ENCODE measurements around the gene HIGD1B.
A peak's percentile ranks its signal among the peaks of the same experiment; 100 is the strongest.

The HIGD1B gene

GRCh38 chr17:44865231-44865660, 17.6 kb downstream of the HIGD1B start:
- Histone ChIP-seq H4K8ac (ENCODE audit: low read depth, low read length) (no peak overlapping the region), H3K18ac (ENCODE audit: low read length) (no peak overlapping the region), H3K4me1 (ENCODE audit: control insufficient read depth in 2 of 2, insufficient read depth in 1 of 2, low read depth in 1 of 2, low read length in 2 of 2) (no peaks in the 10 kb centered on the region), H3K27me3 (ENCODE audit: control insufficient read depth in 3 of 3, insufficient read depth in 3 of 3, low read depth in 1 of 3, low read length in 3 of 3) (no peaks in the 10 kb centered on the region), H4K91ac (ENCODE audit: low read depth, low read length, poor library complexity) (no peak overlapping the region), H3K4me3 (ENCODE audit: low read length in 2 of 2) (no peak overlapping the region), H2AFZ (ENCODE audit: low read length) (no peak overlapping the region), H3K14ac (ENCODE audit: low read length) (no peak overlapping the region), H2BK12ac (ENCODE audit: low read length) (no peak overlapping the region), H3K4ac (ENCODE audit: low read length) (no peak overlapping the region), H3K23ac (ENCODE audit: low read depth, low read length, poor library complexity) (no peak overlapping the region), H3K27ac (replicated peaks; ENCODE audit: low read length) (no peak overlapping the region), H2BK120ac (ENCODE audit: low read depth, low read length) (no peak overlapping the region), H3K9me3 (replicated peaks in 1 of 2; ENCODE audit: control insufficient read depth in 2 of 2, insufficient read depth in 1 of 2, low read depth in 1 of 2, low read length in 2 of 2) (no peaks in the 10 kb centered on the region), H2BK5ac (ENCODE audit: low read length) (no peak overlapping the region), H2AK5ac (ENCODE audit: low read depth, low read length) (no peak overlapping the region), H3K4me2 (ENCODE audit: insufficient read depth, low read length, poor library complexity, severe bottlenecking) (no peak overlapping the region), H2BK15ac (ENCODE audit: low read length) (no peak overlapping the region), H3K36me3 (replicated peaks in 1 of 2; ENCODE audit: control insufficient read depth in 2 of 2, insufficient read depth in 2 of 2, low read length in 2 of 2) (peaks cover 44 to 96% of the 10 kb centered on the region in 2 donors), H3K79me1 (ENCODE audit: low read depth, low read length) (no peaks in the 10 kb centered on the region), H3K9ac (ENCODE audit: low read depth, low read length, poor library complexity) (no peak overlapping the region)
- no CpG with 5 or more reads among the region's 1 CpG for WGBS, 2 donors (ENCODE audit: extremely low coverage in 2 of 2, insufficient read length in 2 of 2, insufficient replicate concordance in 1 of 2)
- DNase-seq (ENCODE audit: low spot score) = peak; percentile 70

- Histone ChIP-seq H3K9me3 (replicated peaks in 1 of 2; ENCODE audit: control insufficient read depth in 2 of 2, insufficient read depth in 1 of 2, low read depth in 1 of 2, low read length in 2 of 2) (no peaks in the 10 kb centered on the region), H2BK12ac (ENCODE audit: low read length) (no peak overlapping the region), H4K91ac (ENCODE audit: low read depth, low read length, poor library complexity) (no peak overlapping the region), H4K8ac (ENCODE audit: low read depth, low read length) (no peak overlapping the region), H2BK5ac (ENCODE audit: low read length) (no peak overlapping the region), H2AK5ac (ENCODE audit: low read depth, low read length) (no peak overlapping the region), H3K18ac (ENCODE audit: low read length) (no peak overlapping the region), H3K4me2 (ENCODE audit: insufficient read depth, low read length, poor library complexity, severe bottlenecking) (no peak overlapping the region), H3K27me3 (ENCODE audit: control insufficient read depth in 3 of 3, insufficient read depth in 3 of 3, low read depth in 1 of 3, low read length in 3 of 3) (no peaks in the 10 kb centered on the region), H2BK120ac (ENCODE audit: low read depth, low read length) (no peak overlapping the region), H3K4me1 (ENCODE audit: control insufficient read depth in 2 of 2, insufficient read depth in 1 of 2, low read depth in 1 of 2, low read length in 2 of 2) (no peaks in the 10 kb centered on the region), H3K4me3 (ENCODE audit: low read length in 2 of 2) (no peak overlapping the region), H2AFZ (ENCODE audit: low read length) (no peak overlapping the region), H3K27ac (replicated peaks; ENCODE audit: low read length) (no peak overlapping the region), H3K4ac (ENCODE audit: low read length) (no peak overlapping the region), H3K79me1 (ENCODE audit: low read depth, low read length) (no peaks in the 10 kb centered on the region), H3K23ac (ENCODE audit: low read depth, low read length, poor library complexity) (no peak overlapping the region), H3K9ac (ENCODE audit: low read depth, low read length, poor library complexity) (no peak overlapping the region), H3K36me3 (replicated peaks in 1 of 2; ENCODE audit: control insufficient read depth in 2 of 2, insufficient read depth in 2 of 2, low read length in 2 of 2) (peaks cover 40 to 94% of the 10 kb centered on the region in 2 donors), H2BK15ac (ENCODE audit: low read length) (no peak overlapping the region), H3K14ac (ENCODE audit: low read length) (no peak overlapping the region)
- no peak for DNase-seq (ENCODE audit: low spot score)
- no CpG with 5 or more reads among the region's 6 CpGs for WGBS, 2 donors (ENCODE audit: extremely low coverage in 2 of 2, insufficient read length in 2 of 2, insufficient replicate concordance in 1 of 2)
These were observed 18.2 kb downstream of the HIGD1B start for GRCh38 chr17:44865931-44866330.

DNA sequence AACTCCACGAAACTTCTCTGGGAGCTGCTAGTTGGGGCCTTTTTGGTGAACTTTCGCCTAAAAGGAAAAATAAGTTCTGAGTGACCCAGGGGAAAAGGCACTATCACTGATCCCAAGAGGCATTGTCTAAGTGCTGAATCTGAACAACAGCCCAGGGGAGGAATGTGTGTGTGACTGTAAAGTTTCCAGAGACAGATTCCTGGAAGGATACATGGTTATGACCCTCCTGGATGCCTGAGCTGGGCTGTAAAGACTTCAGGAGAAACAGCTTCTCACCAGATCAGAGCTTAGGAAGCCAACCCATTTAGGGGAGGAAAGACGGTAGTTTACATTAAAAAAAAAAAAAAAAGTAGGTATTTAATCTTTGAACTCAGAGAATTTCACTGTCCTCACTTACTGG, 20.2 kb downstream of the HIGD1B start:
- Histone ChIP-seq H3K4me3 (ENCODE audit: low read length in 2 of 2) (no peak overlapping the region), H3K23ac (ENCODE audit: low read depth, low read length, poor library complexity) (no peak overlapping the region), H2BK120ac (ENCODE audit: low read depth, low read length) (no peak overlapping the region), H3K27me3 (ENCODE audit: control insufficient read depth in 3 of 3, insufficient read depth in 3 of 3, low read depth in 1 of 3, low read length in 3 of 3) (no peaks in the 10 kb centered on the region), H2AK5ac (ENCODE audit: low read depth, low read length) (no peak overlapping the region), H4K91ac (ENCODE audit: low read depth, low read length, poor library complexity) (no peak overlapping the region), H4K8ac (ENCODE audit: low read depth, low read length) (no peak overlapping the region), H3K4ac (ENCODE audit: low read length) (no peak overlapping the region), H2BK15ac (ENCODE audit: low read length) (no peak overlapping the region), H3K9ac (ENCODE audit: low read depth, low read length, poor library complexity) (no peak overlapping the region), H3K27ac (replicated peaks; ENCODE audit: low read length) (no peak overlapping the region), H3K36me3 (replicated peaks in 1 of 2; ENCODE audit: control insufficient read depth in 2 of 2, insufficient read depth in 2 of 2, low read length in 2 of 2) (peaks cover 42 to 96% of the 10 kb centered on the region in 2 donors), H3K18ac (ENCODE audit: low read length) (no peak overlapping the region), H3K4me1 (ENCODE audit: control insufficient read depth in 2 of 2, insufficient read depth in 1 of 2, low read depth in 1 of 2, low read length in 2 of 2) (no peaks in the 10 kb centered on the region), H3K4me2 (ENCODE audit: insufficient read depth, low read length, poor library complexity, severe bottlenecking) (no peak overlapping the region), H2AFZ (ENCODE audit: low read length) (no peak overlapping the region), H2BK12ac (ENCODE audit: low read length) (no peak overlapping the region), H3K9me3 (replicated peaks in 1 of 2; ENCODE audit: control insufficient read depth in 2 of 2, insufficient read depth in 1 of 2, low read depth in 1 of 2, low read length in 2 of 2) (no peaks in the 10 kb centered on the region), H3K79me1 (ENCODE audit: low read depth, low read length) (no peaks in the 10 kb centered on the region), H3K14ac (ENCODE audit: low read length) (no peak overlapping the region), H2BK5ac (ENCODE audit: low read length) (no peak overlapping the region)
- WGBS, 2 donors (ENCODE audit: extremely low coverage in 2 of 2, insufficient read length in 2 of 2, insufficient replicate concordance in 1 of 2) = no CpG with 5 or more reads among the region's 3 CpGs
- no peak for DNase-seq (ENCODE audit: low spot score)

DNA sequence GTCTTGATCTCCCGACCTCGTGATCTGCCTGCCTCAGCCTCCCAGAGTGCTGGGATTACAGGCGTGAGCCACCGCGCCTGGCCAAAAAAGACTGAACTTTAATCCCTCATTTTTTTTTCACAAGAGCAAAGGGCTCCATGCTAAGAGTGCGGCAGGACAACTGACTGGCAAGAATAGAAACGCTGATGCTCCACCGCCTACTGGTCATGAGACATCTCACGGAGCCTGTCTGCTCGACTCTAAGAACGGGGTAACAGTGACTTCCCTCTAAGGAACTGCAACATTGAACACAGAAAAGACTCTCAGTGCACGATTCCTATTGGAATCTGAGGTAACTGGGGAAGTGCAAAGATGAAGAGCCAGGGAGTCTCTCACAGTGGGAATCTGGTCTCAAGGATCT, 23.9 kb downstream of the HIGD1B start:
- WGBS, 2 donors (ENCODE audit: extremely low coverage in 2 of 2, insufficient read length in 2 of 2, insufficient replicate concordance in 1 of 2) = no CpG with 5 or more reads among the region's 12 CpGs
- peaks cover 38 to 93% of the 10 kb centered on the region in 2 donors for H3K36me3 ChIP-seq (replicated peaks in 1 of 2; ENCODE audit: control insufficient read depth in 2 of 2, insufficient read depth in 2 of 2, low read length in 2 of 2)

More for the DNA sequence above, 23.9 kb downstream of the HIGD1B start:
- Histone ChIP-seq H2AFZ (ENCODE audit: low read length) (no peak overlapping the region), H2BK15ac (ENCODE audit: low read length) (no peak overlapping the region), H3K14ac (ENCODE audit: low read length) (no peak overlapping the region), H3K9ac (ENCODE audit: low read depth, low read length, poor library complexity) (no peak overlapping the region), H3K4ac (ENCODE audit: low read length) (no peak overlapping the region), H3K4me1 (ENCODE audit: control insufficient read depth in 2 of 2, insufficient read depth in 1 of 2, low read depth in 1 of 2, low read length in 2 of 2) (no peaks in the 10 kb centered on the region), H3K27ac (replicated peaks; ENCODE audit: low read length) (no peak overlapping the region), H2BK12ac (ENCODE audit: low read length) (no peak overlapping the region), H3K23ac (ENCODE audit: low read depth, low read length, poor library complexity) (no peak overlapping the region), H2BK5ac (ENCODE audit: low read length) (no peak overlapping the region), H3K18ac (ENCODE audit: low read length) (no peak overlapping the region), H3K27me3 (ENCODE audit: control insufficient read depth in 3 of 3, insufficient read depth in 3 of 3, low read depth in 1 of 3, low read length in 3 of 3) (no peaks in the 10 kb centered on the region), H3K9me3 (replicated peaks in 1 of 2; ENCODE audit: control insufficient read depth in 2 of 2, insufficient read depth in 1 of 2, low read depth in 1 of 2, low read length in 2 of 2) (no peaks in the 10 kb centered on the region), H2AK5ac (ENCODE audit: low read depth, low read length) (no peak overlapping the region), H3K4me2 (ENCODE audit: insufficient read depth, low read length, poor library complexity, severe bottlenecking) (no peak overlapping the region), H2BK120ac (ENCODE audit: low read depth, low read length) (no peak overlapping the region), H4K8ac (ENCODE audit: low read depth, low read length) (no peak overlapping the region), H4K91ac (ENCODE audit: low read depth, low read length, poor library complexity) (no peak overlapping the region), H3K4me3 (ENCODE audit: low read length in 2 of 2) (no peak overlapping the region), H3K79me1 (ENCODE audit: low read depth, low read length) (no peaks in the 10 kb centered on the region)
- no peak for DNase-seq (ENCODE audit: low spot score)
